Frontal cortex (tissue), 4 donors: ENCODE results near the gene ZNF22. TPM values are rescaled to one million over a fixed set of nuclear protein-coding genes. Genes with fewer than 3 reads are reported as not detected.

Experiments
- DNase-seq, 2 donors: peaks; one replicate each; pipeline ENCODE4 v3.0.0; 2012; ENCODE audit warnings: low spot score in 2 of 2
- FAIRE-seq: peaks from 2 replicates; lab custom pipeline; 2012; peaks lifted over from hg19 to GRCh38; lab: Jason Lieb, UNC
- total RNA-seq: library from RNA; depleted of rRNA; stranded (reverse); fragments of >200 nt; gene quantifications from one replicate; pipeline ENCODE4 v1.2.3, GENCODE V29; 2014
- donor health status: control.
- donor health status: control.
- donor health status: control.

The ZNF22 gene
- total RNA-seq = 46.9 TPM

GRCh38 chr10:45000752-45001380 is at the start of gene ZNF22:
Gene ZNF22 (plus strand): TSS chr10:45000923. CDS start chr10:45003369, 2,446 bp downstream.
- FAIRE-seq = no peak
- peak; percentile 76 to 83 for DNase-seq

GRCh38 chr10:44951576-44952226 is 49.0 kb upstream of the ZNF22 start:
- FAIRE-seq (no peak), DNase-seq (no peak)

- no peak for DNase-seq
- FAIRE-seq = no peak
These were observed 47.9 kb upstream of the ZNF22 start for GRCh38 chr10:44952779-44953231.

- DNase-seq (no peak), FAIRE-seq (no peak)
These were observed 46.7 kb upstream of the ZNF22 start for GRCh38 chr10:44954042-44954441.

GRCh38 chr10:44954962-44955361 is 45.8 kb upstream of the ZNF22 start:
- FAIRE-seq (no peak), DNase-seq (no peak)

- DNase-seq = no peak
- no peak for FAIRE-seq
These were observed 45.2 kb upstream of the ZNF22 start for GRCh38 chr10:44955413-44956070.

GRCh38 chr10:44956226-44956625 is 44.5 kb upstream of the ZNF22 start:
- FAIRE-seq = no peak
- no peak for DNase-seq

- no peak for FAIRE-seq
- no peak for DNase-seq
These were observed 43.7 kb upstream of the ZNF22 start for GRCh38 chr10:44956717-44957706.

GRCh38 chr10:44958196-44958897 is 42.4 kb upstream of the ZNF22 start:
- DNase-seq (peak in 1 of 2 donors; percentile 52), FAIRE-seq (no peak)

GRCh38 chr10:44958898-44959246 is 41.9 kb upstream of the ZNF22 start:
- DNase-seq = no peak
- no peak for FAIRE-seq

- FAIRE-seq = no peak
- DNase-seq = peak; percentile 95 to 97
These were observed 41.3 kb upstream of the ZNF22 start, which contains the start of gene RASSF4 for GRCh38 chr10:44959247-44960087. Gene RASSF4 (plus strand): TSS chr10:44959802. CDS start chr10:44970203, 10,401 bp downstream.

- no peak for DNase-seq
- FAIRE-seq = no peak
These were observed 40.6 kb upstream of the ZNF22 start for GRCh38 chr10:44960088-44960460.

- DNase-seq (no peak), FAIRE-seq (no peak)
These were observed 40.1 kb upstream of the ZNF22 start for GRCh38 chr10:44960482-44961229.

GRCh38 chr10:44961230-44961571 is 39.5 kb upstream of the ZNF22 start:
- FAIRE-seq (no peak), DNase-seq (no peak)

GRCh38 chr10:44961931-44962750 is 38.6 kb upstream of the ZNF22 start:
- FAIRE-seq (no peak), DNase-seq (no peak)

- DNase-seq = no peak
These were observed 37.6 kb upstream of the ZNF22 start for GRCh38 chr10:44962870-44963738.

More at GRCh38 chr10:44962870-44963738, 37.6 kb upstream of the ZNF22 start:
- FAIRE-seq = no peak
